ENCODE data around the gene FGD2. TPM values are rescaled to one million over a fixed set of nuclear protein-coding genes. Genes with fewer than 3 reads are reported as not detected.

The FGD2 gene
- total RNA-seq, 1 experiment from 2014 or later: 0.13 TPM

DNA sequence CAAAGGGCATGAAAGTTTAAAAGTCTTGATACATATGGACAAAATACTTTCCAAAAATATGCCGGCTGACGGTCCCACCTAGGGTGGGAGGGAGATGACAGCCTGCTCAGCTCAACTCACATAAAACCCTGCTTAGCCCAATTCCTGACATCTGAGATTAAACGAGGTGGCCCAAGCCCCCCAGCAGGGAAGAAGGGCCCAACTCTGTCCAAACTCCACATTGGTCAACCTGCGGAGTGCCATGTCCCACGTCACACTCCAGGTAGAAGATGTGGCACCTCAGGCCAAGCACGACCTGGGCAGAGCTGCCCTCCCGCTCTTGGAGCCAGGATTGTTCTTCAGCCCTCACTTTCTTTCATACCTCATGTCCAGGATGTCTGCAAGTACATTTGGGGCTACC lies 48.2 kb downstream of the FGD2 start:
- Histone ChIP-seq H3K4me2 (ENCODE audit: insufficient read depth, insufficient read length, low read length) (no peak overlapping the region), H3K27ac (ENCODE audit: insufficient read length, low read depth, low read length) (no peak overlapping the region), H4K5ac (ENCODE audit: insufficient read length, low read depth, low read length) (no peak overlapping the region), H2BK20ac (ENCODE audit: low read depth, low read length, poor library complexity, severe bottlenecking) (no peak overlapping the region), H3K27me3 (ENCODE audit: insufficient read depth, low read length) (no peaks in the 10 kb centered on the region), H3K14ac (ENCODE audit: insufficient read depth, low read length) (no peak overlapping the region), H3K56ac (ENCODE audit: insufficient read length, low read depth, low read length) (no peak overlapping the region), H3K4me1 (ENCODE audit: insufficient read depth, low read length) (peaks cover 10% of the 10 kb centered on the region; the same call in 1 of the 2 replicates), H4K91ac (ENCODE audit: insufficient read length, low read depth, low read length) (no peak overlapping the region), H3K23ac (ENCODE audit: insufficient read length, low read depth, low read length) (no peak overlapping the region), H4K20me1 (ENCODE audit: control insufficient read depth, insufficient read depth, insufficient read length) (no peaks in the 10 kb centered on the region), H3K9ac (ENCODE audit: extremely low read depth, insufficient read length, low read length) (no peak overlapping the region), H2BK15ac (ENCODE audit: low read depth, low read length) (no peak overlapping the region), H3K23me2 (ENCODE audit: insufficient read length, low read depth, low read length, poor library complexity, severe bottlenecking) (no peaks in the 10 kb centered on the region), H2BK12ac (ENCODE audit: insufficient read length, low read depth, low read length) (no peak overlapping the region), H2BK5ac (ENCODE audit: insufficient read length, low read length) (no peak overlapping the region), H4K8ac (replicated peaks; ENCODE audit: insufficient read length, low read depth, low read length) (no peak overlapping the region), H3K18ac (ENCODE audit: insufficient read length, low read depth, low read length) (no peak overlapping the region), H3K4ac (ENCODE audit: low read depth, low read length) (no peak overlapping the region), H3K79me1 (ENCODE audit: insufficient read depth, low read depth, low read length, poor library complexity, severe bottlenecking) (no peaks in the 10 kb centered on the region), H2AFZ (ENCODE audit: low read length) (no peak overlapping the region), H2BK120ac (ENCODE audit: low read depth, low read length, poor library complexity, severe bottlenecking) (no peak overlapping the region), H2AK5ac (ENCODE audit: insufficient read length, low read length) (no peak overlapping the region), H3T11ph (ENCODE audit: low read length) (no peak overlapping the region), H3K79me2 (ENCODE audit: insufficient read depth, low read length) (no peaks in the 10 kb centered on the region), H3K9me3 (ENCODE audit: control insufficient read depth, low read depth, low read length) (no peaks in the 10 kb centered on the region)
- Mint-ChIP-seq H3K27ac (peak overlapping the region in 1 of 3 experiments; percentile 37; a peak in 1 of 7 replicates), H3K4me3 (no peak overlapping the region), H3K36me3 (ENCODE audit: insufficient read depth in 1 of 3, low read depth in 3 of 3) (no peaks in the 10 kb centered on the region), H3K9me3 (no peaks in the 10 kb centered on the region), H3K4me1 (peaks cover 48 to 60% of the 10 kb centered on the region in 2 experiments), H3K27me3 (ENCODE audit: low read depth) (no peaks in the 10 kb centered on the region)
- DNase-seq: no peak
- TF ChIP-seq, protein P1, sequence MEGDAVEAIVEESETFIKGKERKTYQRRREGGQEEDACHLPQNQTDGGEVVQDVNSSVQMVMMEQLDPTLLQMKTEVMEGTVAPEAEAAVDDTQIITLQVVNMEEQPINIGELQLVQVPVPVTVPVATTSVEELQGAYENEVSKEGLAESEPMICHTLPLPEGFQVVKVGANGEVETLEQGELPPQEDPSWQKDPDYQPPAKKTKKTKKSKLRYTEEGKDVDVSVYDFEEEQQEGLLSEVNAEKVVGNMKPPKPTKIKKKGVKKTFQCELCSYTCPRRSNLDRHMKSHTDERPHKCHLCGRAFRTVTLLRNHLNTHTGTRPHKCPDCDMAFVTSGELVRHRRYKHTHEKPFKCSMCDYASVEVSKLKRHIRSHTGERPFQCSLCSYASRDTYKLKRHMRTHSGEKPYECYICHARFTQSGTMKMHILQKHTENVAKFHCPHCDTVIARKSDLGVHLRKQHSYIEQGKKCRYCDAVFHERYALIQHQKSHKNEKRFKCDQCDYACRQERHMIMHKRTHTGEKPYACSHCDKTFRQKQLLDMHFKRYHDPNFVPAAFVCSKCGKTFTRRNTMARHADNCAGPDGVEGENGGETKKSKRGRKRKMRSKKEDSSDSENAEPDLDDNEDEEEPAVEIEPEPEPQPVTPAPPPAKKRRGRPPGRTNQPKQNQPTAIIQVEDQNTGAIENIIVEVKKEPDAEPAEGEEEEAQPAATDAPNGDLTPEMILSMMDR (conservative IDR thresholded peaks at IDR 0.05): no peak
- WGBS (ENCODE audit: extremely low coverage, insufficient read length, low lambda C conversion rate): no CpG with 5 or more reads among the region's 7 CpGs
